Measurements from ENCODE around the gene OSBPL5.
"Not testable (repeated sequence)": the region's sequence is repeated elsewhere in the genome, so short reads cannot be mapped to it uniquely, and the experiment has no call there.

Gene OSBPL5

GRCh38 chr11:3077189-3077836, 87.8 kb downstream of the OSBPL5 start:
- TF ChIP-seq, protein P1, sequence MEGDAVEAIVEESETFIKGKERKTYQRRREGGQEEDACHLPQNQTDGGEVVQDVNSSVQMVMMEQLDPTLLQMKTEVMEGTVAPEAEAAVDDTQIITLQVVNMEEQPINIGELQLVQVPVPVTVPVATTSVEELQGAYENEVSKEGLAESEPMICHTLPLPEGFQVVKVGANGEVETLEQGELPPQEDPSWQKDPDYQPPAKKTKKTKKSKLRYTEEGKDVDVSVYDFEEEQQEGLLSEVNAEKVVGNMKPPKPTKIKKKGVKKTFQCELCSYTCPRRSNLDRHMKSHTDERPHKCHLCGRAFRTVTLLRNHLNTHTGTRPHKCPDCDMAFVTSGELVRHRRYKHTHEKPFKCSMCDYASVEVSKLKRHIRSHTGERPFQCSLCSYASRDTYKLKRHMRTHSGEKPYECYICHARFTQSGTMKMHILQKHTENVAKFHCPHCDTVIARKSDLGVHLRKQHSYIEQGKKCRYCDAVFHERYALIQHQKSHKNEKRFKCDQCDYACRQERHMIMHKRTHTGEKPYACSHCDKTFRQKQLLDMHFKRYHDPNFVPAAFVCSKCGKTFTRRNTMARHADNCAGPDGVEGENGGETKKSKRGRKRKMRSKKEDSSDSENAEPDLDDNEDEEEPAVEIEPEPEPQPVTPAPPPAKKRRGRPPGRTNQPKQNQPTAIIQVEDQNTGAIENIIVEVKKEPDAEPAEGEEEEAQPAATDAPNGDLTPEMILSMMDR (IDR thresholded peaks at IDR 0.05; ENCODE audit: insufficient read depth, low read length, poor library complexity, severe bottlenecking) = no peak
- DNase-seq (ENCODE audit: extremely low read depth, insufficient read length) = no peak

DNA sequence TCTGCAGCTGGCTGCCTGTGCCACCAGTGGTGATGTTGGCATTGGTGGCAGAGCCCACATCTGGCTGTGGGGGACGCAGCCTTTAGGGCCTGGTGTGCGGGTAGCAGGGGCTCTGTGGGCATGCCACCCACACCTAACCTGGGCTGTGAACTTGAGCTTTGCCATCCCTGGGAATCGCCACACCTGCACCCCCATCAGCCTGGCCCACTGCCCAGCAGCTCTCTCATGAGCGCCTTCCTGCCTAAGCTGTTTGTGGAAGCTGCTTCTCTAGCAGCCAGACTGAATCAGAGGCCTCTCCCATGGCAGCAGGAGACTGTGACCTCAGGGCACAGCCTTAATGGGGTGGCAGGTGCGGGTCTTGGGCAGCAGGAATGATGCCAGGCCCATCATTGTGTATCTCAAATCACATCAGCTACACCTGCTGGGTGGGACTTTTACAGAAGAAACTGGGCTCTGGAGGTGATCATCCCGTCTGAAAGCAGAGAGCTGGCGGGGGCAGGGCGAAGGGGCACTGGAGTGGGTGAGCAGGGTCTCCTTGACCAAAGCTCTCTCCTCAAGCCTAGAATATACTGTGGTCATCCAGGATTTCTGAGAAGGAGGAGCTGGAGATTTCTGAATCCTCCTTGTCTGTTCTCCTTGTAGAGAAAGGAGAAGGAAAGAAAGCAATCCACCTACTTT, 90.1 kb downstream of the OSBPL5 start:
- TF ChIP-seq, protein P1 (IDR thresholded peaks at IDR 0.05; ENCODE audit: insufficient read depth, low read length, poor library complexity, severe bottlenecking) = no peak
- no peaks in the 10 kb centered on the region for H3K36me3 ChIP-seq (ENCODE audit: control insufficient read depth, insufficient read depth, low read length)
- no peak overlapping the region for H3K4me3 ChIP-seq (replicated peaks; ENCODE audit: low read depth, low read length)
- H3K27me3 ChIP-seq (replicated peaks; ENCODE audit: control insufficient read depth, insufficient read depth, low read length) = peaks cover 3% of the 10 kb centered on the region
- no peak for DNase-seq (ENCODE audit: extremely low read depth, insufficient read length)

More at GRCh38 chr11:3077189-3077836, 87.8 kb downstream of the OSBPL5 start:
- no peaks in the 10 kb centered on the region for H3K36me3 ChIP-seq (ENCODE audit: control insufficient read depth, insufficient read depth, low read length)
- peaks cover 3% of the 10 kb centered on the region for H3K27me3 ChIP-seq (replicated peaks; ENCODE audit: control insufficient read depth, insufficient read depth, low read length)
- no peak overlapping the region for H3K4me3 ChIP-seq (replicated peaks; ENCODE audit: low read depth, low read length)

- TF ChIP-seq, protein P1 (IDR thresholded peaks at IDR 0.05; ENCODE audit: insufficient read depth, low read length, poor library complexity, severe bottlenecking) = no peak
These were observed 92.1 kb downstream of the OSBPL5 start for GRCh38 chr11:3073029-3073435.

DNA sequence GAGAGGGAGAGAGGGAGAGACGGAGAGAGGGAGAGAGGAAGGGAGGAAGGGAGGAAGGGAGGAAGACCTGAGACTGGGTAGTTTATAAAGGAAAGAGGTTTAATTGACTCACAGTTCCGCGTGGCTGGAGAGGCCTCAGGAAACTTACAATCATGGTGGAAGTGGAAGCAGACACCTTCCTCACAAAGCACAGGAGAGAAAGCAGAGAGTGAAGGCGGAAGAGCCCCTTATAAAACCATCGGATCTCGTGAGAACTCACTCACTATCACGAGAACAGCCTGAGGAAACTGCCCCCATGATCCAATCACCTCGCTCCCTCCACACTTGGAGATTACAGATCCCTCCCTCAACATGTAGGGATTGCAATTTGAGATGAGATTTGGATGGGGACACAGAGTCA, 95.7 kb downstream of the OSBPL5 start:
- no peaks in the 10 kb centered on the region; the same call in 1 of the 2 replicates for H3K27me3 ChIP-seq (replicated peaks; ENCODE audit: control insufficient read depth, insufficient read depth, low read length)
- DNase-seq (ENCODE audit: extremely low read depth, insufficient read length) = no peak
- no peaks in the 10 kb centered on the region for H3K36me3 ChIP-seq (ENCODE audit: control insufficient read depth, insufficient read depth, low read length)
- TF ChIP-seq, protein P1 (IDR thresholded peaks at IDR 0.05; ENCODE audit: insufficient read depth, low read length, poor library complexity, severe bottlenecking) = no peak
- no peak overlapping the region for H3K4me3 ChIP-seq (replicated peaks; ENCODE audit: low read depth, low read length)

More at GRCh38 chr11:3073029-3073435, 92.1 kb downstream of the OSBPL5 start:
- peaks cover 3% of the 10 kb centered on the region for H3K27me3 ChIP-seq (replicated peaks; ENCODE audit: control insufficient read depth, insufficient read depth, low read length)
- DNase-seq (ENCODE audit: extremely low read depth, insufficient read length) = no peak
- H3K36me3 ChIP-seq (ENCODE audit: control insufficient read depth, insufficient read depth, low read length) = no peaks in the 10 kb centered on the region
- no peak overlapping the region for H3K4me3 ChIP-seq (replicated peaks; ENCODE audit: low read depth, low read length)

GRCh38 chr11:3066308-3066707, 98.8 kb downstream of the OSBPL5 start:
- not testable (repeated sequence) for H3K27me3 ChIP-seq (replicated peaks; ENCODE audit: control insufficient read depth, insufficient read depth, low read length); DNase-seq (ENCODE audit: extremely low read depth, insufficient read length); H3K36me3 ChIP-seq (ENCODE audit: control insufficient read depth, insufficient read depth, low read length)

GRCh38 chr11:3064709-3065108, 100.4 kb downstream of the OSBPL5 start:
- not testable (repeated sequence) for H3K36me3 ChIP-seq (ENCODE audit: control insufficient read depth, insufficient read depth, low read length); H3K4me3 ChIP-seq (replicated peaks; ENCODE audit: low read depth, low read length); DNase-seq (ENCODE audit: extremely low read depth, insufficient read length); H3K27me3 ChIP-seq (replicated peaks; ENCODE audit: control insufficient read depth, insufficient read depth, low read length)

More at GRCh38 chr11:3066308-3066707, 98.8 kb downstream of the OSBPL5 start:
- H3K4me3 ChIP-seq (replicated peaks; ENCODE audit: low read depth, low read length) = not testable (repeated sequence)

GRCh38 chr11:3063876-3064275, 101.2 kb downstream of the OSBPL5 start:
- H3K4me3 ChIP-seq (replicated peaks; ENCODE audit: low read depth, low read length); H3K27me3 ChIP-seq (replicated peaks; ENCODE audit: control insufficient read depth, insufficient read depth, low read length); DNase-seq (ENCODE audit: extremely low read depth, insufficient read length); H3K36me3 ChIP-seq (ENCODE audit: control insufficient read depth, insufficient read depth, low read length): not testable (repeated sequence)

- not testable (repeated sequence) for DNase-seq (ENCODE audit: extremely low read depth, insufficient read length); H3K36me3 ChIP-seq (ENCODE audit: control insufficient read depth, insufficient read depth, low read length)
These were observed 101.7 kb downstream of the OSBPL5 start for GRCh38 chr11:3063432-3063831.

More at GRCh38 chr11:3063432-3063831, 101.7 kb downstream of the OSBPL5 start:
- H3K4me3 ChIP-seq (replicated peaks; ENCODE audit: low read depth, low read length); H3K27me3 ChIP-seq (replicated peaks; ENCODE audit: control insufficient read depth, insufficient read depth, low read length): not testable (repeated sequence)

Data from GM06990 (cell line).